Suprapubic skin (tissue), 4 donors: ENCODE data around the gene DGCR6L. TPM values are rescaled to one million over a fixed set of nuclear protein-coding genes. Genes with fewer than 3 reads are reported as not detected.
"Not testable (repeated sequence)": the region's sequence is repeated elsewhere in the genome, so short reads cannot be mapped to it uniquely, and the experiment has no call there.

Source experiments
- DNase-seq, 2 donors: peaks; one replicate each; pipeline ENCODE4 v3.0.0-alpha.2; 2019; ENCODE audit warnings: low spot score in 2 of 2
- H3K27ac ChIP-seq: fragments of 200-600 bp; sonication (generic); one replicate; pipeline ENCODE4 v1.5.1; 2019
- H3K27me3 ChIP-seq: fragments of 200-600 bp; sonication (generic); one replicate; pipeline ENCODE4 v1.5.1; 2019
- H3K36me3 ChIP-seq: fragments of 200-600 bp; sonication (generic); one replicate; pipeline ENCODE4 v1.5.1; 2019
- H3K4me1 ChIP-seq: fragments of 200-600 bp; sonication (generic); one replicate; pipeline ENCODE4 v1.5.1; 2019
- H3K4me3 ChIP-seq: fragments of 200-600 bp; sonication (generic); one replicate; pipeline ENCODE4 v1.5.1; 2019; ENCODE audit warnings: mild to moderate bottlenecking
- H3K9me3 ChIP-seq: fragments of 200-600 bp; sonication (generic); one replicate; pipeline ENCODE4 v1.5.1; 2019
- EP300 ChIP-seq: sonication (generic); formaldehyde crosslinking; IDR thresholded peaks from one replicate; pipeline ENCODE4 v1.6.1; 2017; ENCODE audit warnings: antibody characterized with exemption
- POLR2A ChIP-seq, 2 donors: fragments of 450-650 bp; IDR thresholded peaks; one replicate each; pipeline ENCODE4 v1.6.1; 2017; ENCODE audit warnings: antibody characterized with exemption in 2 of 2, mild to moderate bottlenecking in 2 of 2, moderate library complexity in 2 of 2
- POLR2AphosphoS5 ChIP-seq, 3 donors: sonication (generic); formaldehyde crosslinking; IDR thresholded peaks; one replicate each; pipeline ENCODE4 v1.6.1; 2017; ENCODE audit warnings: antibody characterized with exemption in 3 of 3
- WGBS: methylation state at CpG from one replicate; pipeline ENCODE4 v1.1.5; 2018; 5-methylcytosine and 5-hydroxymethylcytosine counted together
- total RNA-seq, 4 donors: library from RNA; depleted of rRNA; stranded (reverse); fragments of >200 nt; gene quantifications; one replicate each; pipeline ENCODE4 v1.1.0, GENCODE V29; 2016
- TF ChIP-seq, protein P1 (sequence below), 2 donors: fragments of 200-600 bp in 1 of 2; fragments of 450-650 bp in 1 of 2; sonication (generic) in 1 of 2; IDR thresholded peaks; one replicate each; pipeline ENCODE4 v1.5.1; 2016 to 2019; ENCODE audit warnings: antibody characterized with exemption in 2 of 2, mild to moderate bottlenecking in 1 of 2, moderate library complexity in 1 of 2

Gene DGCR6L
- total RNA-seq, 4 donors from 2014 or later: 45.9 to 75.2 (median 63.0) TPM

DNA sequence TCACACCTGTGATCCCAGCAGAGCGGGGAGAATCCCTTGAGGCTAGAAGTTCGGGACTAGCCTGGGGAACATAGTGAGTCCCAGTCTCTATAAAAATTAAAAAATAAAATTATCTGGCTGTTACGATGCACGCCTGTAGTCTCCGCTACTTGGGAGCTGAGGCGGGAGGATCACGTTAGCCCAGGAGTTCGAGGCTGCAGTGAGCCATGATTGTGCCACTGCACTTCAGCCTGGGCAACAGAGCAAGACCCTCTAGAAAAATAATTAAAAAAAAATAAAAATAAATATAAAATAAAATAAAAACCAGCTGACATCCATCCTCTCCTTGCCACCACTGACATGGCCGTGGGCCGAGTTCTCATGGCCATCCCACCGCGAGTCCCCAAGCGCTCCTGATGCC, 44.0 kb downstream of the DGCR6L start:
- no peaks in the 10 kb centered on the region for H3K27me3 ChIP-seq
- H3K4me3 ChIP-seq: no peak overlapping the region
- H3K36me3 ChIP-seq: no peaks in the 10 kb centered on the region
- H3K4me1 ChIP-seq: peaks cover 7% of the 10 kb centered on the region
- no peaks in the 10 kb centered on the region for H3K9me3 ChIP-seq
- DNase-seq: no peak
- TF ChIP-seq, protein P1, sequence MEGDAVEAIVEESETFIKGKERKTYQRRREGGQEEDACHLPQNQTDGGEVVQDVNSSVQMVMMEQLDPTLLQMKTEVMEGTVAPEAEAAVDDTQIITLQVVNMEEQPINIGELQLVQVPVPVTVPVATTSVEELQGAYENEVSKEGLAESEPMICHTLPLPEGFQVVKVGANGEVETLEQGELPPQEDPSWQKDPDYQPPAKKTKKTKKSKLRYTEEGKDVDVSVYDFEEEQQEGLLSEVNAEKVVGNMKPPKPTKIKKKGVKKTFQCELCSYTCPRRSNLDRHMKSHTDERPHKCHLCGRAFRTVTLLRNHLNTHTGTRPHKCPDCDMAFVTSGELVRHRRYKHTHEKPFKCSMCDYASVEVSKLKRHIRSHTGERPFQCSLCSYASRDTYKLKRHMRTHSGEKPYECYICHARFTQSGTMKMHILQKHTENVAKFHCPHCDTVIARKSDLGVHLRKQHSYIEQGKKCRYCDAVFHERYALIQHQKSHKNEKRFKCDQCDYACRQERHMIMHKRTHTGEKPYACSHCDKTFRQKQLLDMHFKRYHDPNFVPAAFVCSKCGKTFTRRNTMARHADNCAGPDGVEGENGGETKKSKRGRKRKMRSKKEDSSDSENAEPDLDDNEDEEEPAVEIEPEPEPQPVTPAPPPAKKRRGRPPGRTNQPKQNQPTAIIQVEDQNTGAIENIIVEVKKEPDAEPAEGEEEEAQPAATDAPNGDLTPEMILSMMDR (IDR thresholded peaks at IDR 0.05): no peak
- TF ChIP-seq EP300 (no peak), POLR2AphosphoS5 (IDR thresholded peaks at IDR 0.05) (no peak), POLR2A (IDR thresholded peaks at IDR 0.05) (no peak)
- no peak overlapping the region for H3K27ac ChIP-seq
- 93% methylated on average over 13 of the region's 13 CpGs for WGBS

DNA sequence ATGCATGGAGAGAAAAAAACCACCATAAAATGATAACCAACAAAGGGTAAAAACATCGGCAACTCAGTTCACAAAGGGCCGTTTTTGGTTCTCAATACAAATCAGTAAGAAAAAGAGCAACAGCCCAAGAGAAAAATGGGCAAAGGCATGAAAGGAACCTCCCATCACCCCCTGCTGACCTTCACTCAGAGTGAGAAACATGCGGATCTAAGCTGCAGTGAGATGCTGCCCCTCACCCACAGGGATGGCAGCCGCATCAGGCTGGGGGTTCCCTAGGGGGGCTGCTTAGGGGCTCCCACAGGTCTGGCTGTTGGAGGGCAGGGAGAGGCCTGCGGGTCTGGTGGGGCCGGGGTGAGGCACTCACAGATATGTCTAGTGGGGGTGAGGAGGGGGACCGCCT, 44.5 kb downstream of the DGCR6L start:
- H3K27me3 ChIP-seq, H3K4me1 ChIP-seq, H3K27ac ChIP-seq, DNase-seq, H3K9me3 ChIP-seq, H3K36me3 ChIP-seq, H3K4me3 ChIP-seq: not testable (repeated sequence)
- 87% methylated on average over 6 of the region's 7 CpGs for WGBS

DNA sequence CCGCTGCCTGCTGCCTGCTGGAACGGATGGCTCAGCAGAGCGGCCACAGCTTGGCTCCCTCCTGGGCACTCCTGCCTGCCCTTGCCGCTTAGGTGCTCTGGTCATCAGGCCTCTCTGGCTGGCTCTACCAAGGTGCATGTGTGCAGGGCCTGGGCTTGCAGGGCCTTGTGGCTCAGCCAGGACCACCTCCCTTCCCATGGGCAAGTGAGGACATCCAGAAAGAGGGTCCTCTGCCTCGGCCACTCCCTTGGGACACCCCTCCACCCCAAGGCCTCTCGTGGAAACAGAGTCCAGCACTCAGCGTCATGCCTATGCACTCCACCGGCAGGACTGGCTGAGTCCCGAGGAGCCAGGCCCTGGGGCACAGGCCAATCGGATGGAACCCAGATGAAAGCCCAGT, 45.5 kb downstream of the DGCR6L start:
- not testable (repeated sequence) for DNase-seq, H3K36me3 ChIP-seq, H3K9me3 ChIP-seq, H3K27ac ChIP-seq, H3K4me1 ChIP-seq, H3K27me3 ChIP-seq, H3K4me3 ChIP-seq
- WGBS: no CpG with 5 or more reads among the region's 10 CpGs

DNA sequence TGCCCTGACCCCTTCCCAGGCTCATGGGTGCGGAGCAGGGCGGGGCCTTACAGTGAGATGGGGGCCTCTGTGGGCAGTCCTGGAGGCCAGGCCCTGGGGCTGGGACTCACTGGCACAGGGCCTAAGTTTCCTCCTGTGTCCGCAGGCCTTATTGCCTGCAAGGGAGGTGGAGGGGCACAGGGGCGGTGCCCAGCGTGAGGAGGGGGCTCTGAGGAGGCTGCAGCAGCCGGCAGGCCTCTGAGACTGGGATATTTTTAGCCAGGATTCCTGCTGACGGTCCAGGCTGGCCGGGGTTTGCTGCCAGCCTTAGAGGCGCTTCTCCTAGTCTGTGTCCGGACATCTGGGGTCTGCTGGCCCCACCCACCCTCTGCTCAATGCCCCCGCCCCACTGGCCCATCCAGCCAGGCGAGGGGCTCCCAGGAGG, 46.1 kb downstream of the DGCR6L start:
- Histone ChIP-seq H3K36me3 (no peaks in the 10 kb centered on the region), H3K4me1 (peaks cover 8% of the 10 kb centered on the region), H3K27ac (no peak overlapping the region), H3K27me3 (no peaks in the 10 kb centered on the region), H3K4me3 (no peak overlapping the region), H3K9me3 (no peaks in the 10 kb centered on the region)
- no peak for TF ChIP-seq POLR2AphosphoS5 (IDR thresholded peaks at IDR 0.05)
- TF ChIP-seq, protein P1 (IDR thresholded peaks at IDR 0.05): no peak
- no peak for TF ChIP-seq POLR2A (IDR thresholded peaks at IDR 0.05)
- TF ChIP-seq EP300: no peak
- WGBS: 28% methylated on average over 3 of the region's 12 CpGs
- DNase-seq: no peak

DNA sequence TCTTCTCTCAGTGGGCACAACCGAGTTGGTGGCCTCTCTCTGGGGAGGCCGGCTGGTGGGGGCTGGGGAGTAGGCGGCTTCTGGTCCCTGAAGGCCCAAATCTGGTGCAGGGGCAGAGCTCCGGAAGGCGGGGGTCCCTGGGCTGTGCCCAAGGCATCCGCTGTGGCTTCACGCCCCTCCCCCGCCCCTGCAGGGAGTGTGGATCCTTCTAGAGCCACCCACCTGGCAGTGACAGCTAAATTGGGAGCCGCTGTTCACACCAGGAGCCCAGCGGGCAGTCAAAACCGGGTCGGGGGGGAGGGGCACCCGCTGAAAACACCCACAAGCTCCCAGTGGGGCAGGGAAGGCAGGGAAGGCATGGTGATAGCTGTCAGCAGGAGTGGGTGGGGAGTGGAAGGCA, 47.2 kb downstream of the DGCR6L start:
- no peaks in the 10 kb centered on the region for H3K9me3 ChIP-seq
- 86% methylated on average over 5 of the region's 13 CpGs for WGBS
- no peaks in the 10 kb centered on the region for H3K27me3 ChIP-seq
- H3K4me1 ChIP-seq: peaks cover 15% of the 10 kb centered on the region
- no peak for DNase-seq
- H3K27ac ChIP-seq: no peak overlapping the region
- TF ChIP-seq POLR2AphosphoS5 (IDR thresholded peaks at IDR 0.05) (no peak), POLR2A (IDR thresholded peaks at IDR 0.05) (no peak), EP300 (no peak)
- TF ChIP-seq, protein P1 (IDR thresholded peaks at IDR 0.05): no peak
- H3K36me3 ChIP-seq: no peaks in the 10 kb centered on the region
- no peak overlapping the region for H3K4me3 ChIP-seq

DNA sequence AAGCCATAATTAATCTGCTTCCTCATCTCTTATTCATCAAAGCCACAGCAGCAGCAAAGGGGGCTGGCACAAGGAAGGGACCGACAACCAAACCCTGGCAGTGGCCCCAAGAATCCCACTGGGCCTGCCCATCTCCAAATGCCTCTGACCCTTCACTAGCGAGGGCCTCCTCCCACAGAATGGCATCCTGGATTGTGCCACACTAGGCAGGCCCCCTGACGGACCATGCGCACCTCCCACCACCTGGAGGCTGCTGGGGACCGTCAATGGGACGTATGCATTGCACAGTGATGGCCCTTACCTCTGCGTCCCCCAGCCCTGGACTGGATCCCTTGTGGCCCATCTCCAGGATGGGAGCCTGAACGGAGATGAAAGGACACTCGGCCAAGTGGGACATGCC, 47.7 kb downstream of the DGCR6L start:
- H3K9me3 ChIP-seq: no peaks in the 10 kb centered on the region
- no peak overlapping the region for H3K27ac ChIP-seq
- no peaks in the 10 kb centered on the region for H3K27me3 ChIP-seq
- no peaks in the 10 kb centered on the region for H3K36me3 ChIP-seq
- peaks cover 20% of the 10 kb centered on the region for H3K4me1 ChIP-seq
- 85% methylated on average over 4 of the region's 9 CpGs for WGBS
- no peak for DNase-seq
- no peak overlapping the region for H3K4me3 ChIP-seq
- no peak for TF ChIP-seq POLR2AphosphoS5 (IDR thresholded peaks at IDR 0.05)
- no peak for TF ChIP-seq EP300
- TF ChIP-seq, protein P1 (IDR thresholded peaks at IDR 0.05): no peak
- no peak for TF ChIP-seq POLR2A (IDR thresholded peaks at IDR 0.05)
